K562 (cell line): ENCODE measurements around the gene GAD1. TPM values are rescaled to one million over a fixed set of nuclear protein-coding genes. Genes with fewer than 3 reads are reported as not detected.

Source experiments
- ARID1B ChIP-seq: fragments of 450-650 bp; IDR thresholded peaks from 2 replicates; pipeline ENCODE4 v1.6.1; 2016; ENCODE audit warnings: antibody characterized with exemption, mild to moderate bottlenecking, inconsistent platforms
- ATF7 ChIP-seq: fragments of 450-650 bp; IDR thresholded peaks from 2 replicates; pipeline ENCODE4 v1.7.1; 2014; ENCODE audit warnings: mild to moderate bottlenecking, moderate library complexity
- BHLHE40 ChIP-seq: IDR thresholded peaks from 2 replicates; pipeline ENCODE4 v1.6.1; 2011; ENCODE audit warnings: low read length, improper control_type of control experiment
- BMI1 ChIP-seq: fragments of 150-350 bp; IDR thresholded peaks from 2 replicates; pipeline ENCODE4 v1.6.1; 2014; ENCODE audit warnings: low read length
- CBFA2T2 ChIP-seq: fragments of 450-650 bp; conservative IDR thresholded peaks from 2 replicates; pipeline ENCODE4 v1.6.1; 2017; ENCODE audit warnings: mild to moderate bottlenecking
- CBFA2T3 ChIP-seq: fragments of 450-650 bp; IDR thresholded peaks from 2 replicates; pipeline ENCODE4 v1.6.1; 2017
- CBFB ChIP-seq: sonication (generic); formaldehyde crosslinking; IDR thresholded peaks from 2 replicates; pipeline ENCODE4 v1.4.0; 2020; ENCODE audit warnings: mild to moderate bottlenecking, missing genetic modification reagents
- CREB3L1 ChIP-seq: fragments of 450-650 bp; IDR thresholded peaks from 2 replicates; pipeline ENCODE4 v1.6.1; 2014; ENCODE audit warnings: low read depth, mild to moderate bottlenecking, moderate library complexity, borderline replicate concordance
- DPF2 ChIP-seq: fragments of 450-650 bp; IDR thresholded peaks from 2 replicates; pipeline ENCODE4 v1.6.1; 2016
- E2F3 ChIP-seq: fragments of 250-450 bp; sonication (Bioruptor Pico); IDR thresholded peaks from 2 replicates; pipeline ENCODE4 v1.4.0; 2020; ENCODE audit warnings: mild to moderate bottlenecking
- ILK ChIP-seq: fragments of 450-650 bp; IDR thresholded peaks from 2 replicates; pipeline ENCODE4 v1.6.1; 2016; ENCODE audit warnings: missing genetic modification characterization, low read depth, mild to moderate bottlenecking, missing compliant biosample characterization, moderate library complexity, borderline replicate concordance
- JUND ChIP-seq, 2 experiments: IDR thresholded peaks; 2 replicates in 1 of 2; 3 replicates in 1 of 2; pipeline ENCODE4 v1.6.1; 2011; ENCODE audit warnings: borderline replicate concordance in 2 of 2, low read depth in 2 of 2, low read length in 2 of 2, improper control_type of control experiment in 1 of 2, missing biosample characterization in 1 of 2, missing genetic modification characterization in 1 of 2, missing genetic modification reagents in 1 of 2
- MAFG ChIP-seq: fragments of 450-650 bp; conservative IDR thresholded peaks from 2 replicates; pipeline ENCODE4 v1.6.1; 2016; ENCODE audit warnings: missing genetic modification characterization, missing compliant biosample characterization
- NFE2 ChIP-seq: IDR thresholded peaks from 2 replicates; pipeline ENCODE4 v1.6.1; 2014; ENCODE audit warnings: antibody characterized with exemption, low read depth
- PBX2 ChIP-seq, 2 experiments: IDR thresholded peaks in 1 of 2; conservative IDR thresholded peaks in 1 of 2; 2 replicates each; pipeline ENCODE4 v1.6.1; 2016; ENCODE audit warnings: low read depth in 2 of 2, mild to moderate bottlenecking in 1 of 2, missing compliant biosample characterization in 1 of 2, missing genetic modification characterization in 1 of 2, moderate library complexity in 1 of 2
- SPI1 ChIP-seq: IDR thresholded peaks from 2 replicates; pipeline ENCODE4 v1.6.1; 2011; ENCODE audit warnings: low read depth, low read length, control low read depth, borderline replicate concordance
- TEAD4 ChIP-seq, 2 experiments: sonication (generic) in 1 of 2; formaldehyde crosslinking in 1 of 2; IDR thresholded peaks; 2 replicates each; pipeline versions ENCODE4 v1.6.1 to v1.8.0; 2012 to 2022; ENCODE audit warnings: borderline replicate concordance in 1 of 2, inconsistent platforms in 1 of 2, low read length in 1 of 2, mild to moderate bottlenecking in 1 of 2, missing genetic modification reagents in 1 of 2
- VEZF1 ChIP-seq: fragments of 200-800 bp; sonication (Bioruptor generic); IDR thresholded peaks from 2 replicates; pipeline ENCODE4 v1.6.1; 2017; ENCODE audit warnings: missing genetic modification characterization, missing compliant biosample characterization
- ZBED1 ChIP-seq: IDR thresholded peaks from 2 replicates; pipeline ENCODE4 v1.6.1; 2014
- ZNF316 ChIP-seq: fragments of 450-650 bp; IDR thresholded peaks from 2 replicates; pipeline ENCODE4 v1.6.1; 2016
- ZNF639 ChIP-seq, 2 experiments: fragments of 200-800 bp in 1 of 2; sonication (Bioruptor generic) in 1 of 2; sonication (generic) in 1 of 2; formaldehyde crosslinking in 1 of 2; IDR thresholded peaks in 1 of 2; conservative IDR thresholded peaks in 1 of 2; 2 replicates each; pipeline versions ENCODE4 v1.5.0 to v1.6.1; 2016 to 2020; ENCODE audit warnings: missing compliant biosample characterization in 1 of 2, missing genetic modification characterization in 1 of 2, missing genetic modification reagents in 1 of 2
- polyA plus RNA-seq, 8 experiments: library from polyadenylated mRNA; depleted of rRNA in 4 of 8; stranded (reverse) in 5 of 8; unstranded in 3 of 8; fragments of >200 nt; fragmentation: Nextera tagmentation in 2 of 8; fragmentation: Illumina TruSeq in 1 of 8; extraction: Ambion mirVana in 2 of 8; extraction: Trizol in 1 of 8; gene quantifications; 2 replicates each; pipeline versions ENCODE4 v1.2.1 to v1.2.3, GENCODE V29; 2011 to 2014; ENCODE audit warnings: inconsistent platforms in 1 of 8, missing spikeins in 1 of 8
- total RNA-seq, 7 experiments: library from RNA; depleted of rRNA in 6 of 7; stranded (reverse); fragments of >200 nt in 6 of 7; fragmentation: Illumina TruSeq in 2 of 7; extraction: Trizol in 2 of 7; gene quantifications; 2 replicates each; pipeline versions ENCODE4 v1.2.1 to v1.2.3, GENCODE V29; 2011 to 2021; ENCODE audit warnings: low replicate concordance in 1 of 7

The GAD1 gene
- total and polyA plus RNA-seq, 9 of the 15 experiments (the other 6 are each of a cell fraction or from before 2014, with no cell fraction given) = 2.7 to 29.1 (median 15.7) TPM

- TF ChIP-seq ZNF316 (no peak), ZNF639 (CRISPR knock-in tag; conservative IDR thresholded peaks at IDR 0.05 in 1 of 2, IDR thresholded peaks at IDR 0.05 in 1 of 2) (no peak), BMI1 (no peak), PBX2 (CRISPR knock-in tag; IDR thresholded peaks at IDR 0.05; ENCODE audit: low read depth) (no peak), PBX2 (tag; conservative IDR thresholded peaks at IDR 0.05; ENCODE audit: low read depth) (0 out of 2 replicates have a peak, but pooled peaks have one; percentile 10), JUND (IDR thresholded peaks at IDR 0.05; ENCODE audit: borderline replicate concordance, low read depth, low read length) (peak; percentile 88), JUND (tag; IDR thresholded peaks at IDR 0.05; ENCODE audit: borderline replicate concordance, low read depth, low read length) (peak; percentile 91), CREB3L1 (no peak), ARID1B (peak; percentile 52), BHLHE40 (peak; percentile 63; the same call in 1 of the 2 replicates), SPI1 (peak; percentile 62), VEZF1 (CRISPR knock-in tag) (peak; percentile 60), ZBED1 (no peak), ILK (no peak), NFE2 (peak; percentile 30; the same call in 1 of the 2 replicates), DPF2 (peak; percentile 57; the same call in 1 of the 2 replicates), E2F3 (no peak), CBFB (CRISPR knock-in tag) (no peak), ATF7 (peak; percentile 90), CBFA2T3 (peak; percentile 52), CBFA2T2 (no peak), MAFG (tag) (0 out of 2 replicates have a peak, but pooled peaks have one; percentile 34), TEAD4 (IDR thresholded peaks at IDR 0.05; ENCODE audit: low read length) (peak; percentile 43; the same call in 1 of the 2 replicates), TEAD4 (CRISPR knock-in tag; IDR thresholded peaks at IDR 0.05; ENCODE audit: borderline replicate concordance) (no peak)
Observed at GRCh38 chr2:170862286-170862902, 45.7 kb downstream of the GAD1 start (continued).
